H1 (cell line): ENCODE measurements around the gene RFX1. TPM values are rescaled to one million over a fixed set of nuclear protein-coding genes. Genes with fewer than 3 reads are reported as not detected.

ENCODE experiments used
- CTCF ChIA-PET: fragments of 300-600 bp; sonication (Branson Sonifier 250); formaldehyde crosslinking; loops from one replicate; lab custom pipeline; 2021; ENCODE audit not compliant: partially characterized antibody; lab: Charles Lee
- POLR2A ChIA-PET: fragments of 300-600 bp; sonication (Branson Sonifier 250); formaldehyde crosslinking; loops from one replicate; lab custom pipeline; 2021; ENCODE audit warnings: inconsistent platforms; ENCODE audit not compliant: partially characterized antibody; lab: Charles Lee
- DNase-seq, 2 experiments: peaks; one replicate each; pipeline versions ENCODE4 v3.0.0 to v3.0.0-alpha.2; 2010 to 2022; ENCODE audit warnings: low spot score in 2 of 2, low read depth in 1 of 2, mixed read lengths in 1 of 2
- FAIRE-seq: peaks from 2 replicates; lab custom pipeline; 2011; peaks lifted over from hg19 to GRCh38; lab: Jason Lieb, UNC
- H2AFZ ChIP-seq: 2 replicates; pipeline ENCODE4 v1.8.1; 2012; ENCODE audit warnings: low read length, inconsistent platforms
- H2AK5ac ChIP-seq: 2 replicates; pipeline ENCODE4 v1.6.1; 2013; ENCODE audit warnings: low read depth, low read length
- H2BK120ac ChIP-seq: replicated peaks from 2 replicates; pipeline ENCODE3; 2013; ENCODE audit warnings: low read depth, low read length, inconsistent platforms
- H2BK12ac ChIP-seq: 2 replicates; pipeline ENCODE4 v1.6.1; 2013; ENCODE audit warnings: low read depth, low read length
- H2BK15ac ChIP-seq: 2 replicates; pipeline ENCODE4 v1.6.1; 2013; ENCODE audit warnings: low read length
- H2BK20ac ChIP-seq: 2 replicates; pipeline ENCODE4 v1.6.1; 2013; ENCODE audit warnings: low read length
- H2BK5ac ChIP-seq: 2 replicates; pipeline ENCODE4 v1.6.1; 2013; ENCODE audit warnings: low read depth, low read length
- H3K14ac ChIP-seq: 2 replicates; pipeline ENCODE4 v1.6.1; 2013; ENCODE audit warnings: inconsistent platforms; ENCODE audit not compliant: insufficient read length
- H3K18ac ChIP-seq: 2 replicates; pipeline ENCODE4 v1.6.1; 2013; ENCODE audit warnings: low read length; ENCODE audit errors: extremely low read depth
- H3K23ac ChIP-seq: 2 replicates; pipeline ENCODE4 v1.6.1; 2013; ENCODE audit warnings: inconsistent platforms; ENCODE audit not compliant: insufficient read length
- H3K23me2 ChIP-seq: 2 replicates; pipeline ENCODE4 v1.6.1; 2013; ENCODE audit warnings: low read depth, low read length
- H3K27ac ChIP-seq: 2 replicates; pipeline ENCODE4 v1.6.1; 2011; ENCODE audit warnings: low read depth, low read length, inconsistent platforms
- H3K27me3 ChIP-seq, 4 experiments: replicated peaks in 1 of 4; 1 replicate in 1 of 4; 2 replicates in 3 of 4; pipeline versions ENCODE4 v1.6.1 to v1.8.1; 2011 to 2013; ENCODE audit warnings: low read length in 3 of 4, mild to moderate bottlenecking in 3 of 4, inconsistent platforms in 2 of 4, mixed read lengths in 2 of 4, moderate library complexity in 1 of 4; ENCODE audit not compliant: control insufficient read depth in 3 of 4, insufficient read depth in 3 of 4; ENCODE audit errors: extremely low read depth in 1 of 4
- H3K36me3 ChIP-seq, 4 experiments: 2 replicates each; pipeline versions ENCODE4 v1.6.1 to v1.8.1; 2011 to 2013; ENCODE audit warnings: mild to moderate bottlenecking in 4 of 4, low read length in 3 of 4, moderate library complexity in 2 of 4, control low read depth in 1 of 4, inconsistent platforms in 1 of 4; ENCODE audit not compliant: insufficient read depth in 4 of 4, control insufficient read depth in 2 of 4
- H3K4ac ChIP-seq: replicated peaks from 2 replicates; pipeline ENCODE3; 2013; ENCODE audit warnings: low read length, low read depth, mixed read lengths, inconsistent platforms; ENCODE audit not compliant: insufficient read length
- H3K4me1 ChIP-seq, 4 experiments: replicated peaks in 1 of 4; 1 replicate in 1 of 4; 2 replicates in 3 of 4; pipeline versions ENCODE4 v1.6.1 to v1.8.1; 2011 to 2013; ENCODE audit warnings: low read length in 3 of 4, inconsistent platforms in 2 of 4, mixed read lengths in 1 of 4; ENCODE audit not compliant: insufficient read depth in 4 of 4, control insufficient read depth in 3 of 4
- H3K4me2 ChIP-seq, 2 experiments: 2 replicates each; pipeline versions ENCODE4 v1.6.1 to v1.8.1; 2011 to 2013; ENCODE audit warnings: low read depth in 2 of 2, low read length in 2 of 2, control low read depth in 1 of 2, inconsistent platforms in 1 of 2, mild to moderate bottlenecking in 1 of 2; ENCODE audit not compliant: insufficient read depth in 1 of 2
- H3K4me3 ChIP-seq, 4 experiments: fragments of 200-600, 300-600 bp in 1 of 4; sonication (generic), shearing (Covaris generic), sonication (Bioruptor Twin) in 1 of 4; 2 replicates each; pipeline versions ENCODE4 v1.5.1 to v1.8.1; 2011 to 2016; ENCODE audit warnings: low read length in 4 of 4, low read depth in 3 of 4, control low read depth in 2 of 4, inconsistent platforms in 2 of 4, mild to moderate bottlenecking in 2 of 4, mixed read lengths in 1 of 4, moderate library complexity in 1 of 4; ENCODE audit not compliant: insufficient read depth in 2 of 4; ENCODE audit errors: extremely low read depth in 1 of 4
- H3K56ac ChIP-seq: replicated peaks from 2 replicates; pipeline ENCODE3; 2013; ENCODE audit warnings: low read depth, mild to moderate bottlenecking, mixed read lengths, low read length, inconsistent platforms; ENCODE audit not compliant: insufficient read length
- H3K79me1 ChIP-seq: 2 replicates; pipeline ENCODE4 v1.6.1; 2013; ENCODE audit warnings: low read depth, low read length, control low read depth
- H3K79me2 ChIP-seq, 2 experiments: 2 replicates each; pipeline versions ENCODE4 v1.6.1 to v1.8.1; 2012 to 2013; ENCODE audit warnings: low read length in 2 of 2, mild to moderate bottlenecking in 2 of 2, inconsistent platforms in 1 of 2; ENCODE audit not compliant: insufficient read depth in 2 of 2, control insufficient read depth in 1 of 2
- H3K9ac ChIP-seq, 4 experiments: replicated peaks in 1 of 4; 1 replicate in 1 of 4; 2 replicates in 3 of 4; pipeline versions ENCODE4 v1.6.1 to v1.8.1; 2011 to 2013; ENCODE audit warnings: low read depth in 3 of 4, low read length in 3 of 4, control low read depth in 2 of 4, mild to moderate bottlenecking in 2 of 4, moderate library complexity in 2 of 4, inconsistent platforms in 1 of 4; ENCODE audit errors: extremely low read depth in 1 of 4
- H3K9me3 ChIP-seq, 2 experiments: 2 replicates each; pipeline versions ENCODE4 v1.6.1 to v1.8.1; 2012 to 2013; ENCODE audit warnings: mild to moderate bottlenecking in 2 of 2, moderate library complexity in 2 of 2, control low read depth in 1 of 2, inconsistent platforms in 1 of 2, low read depth in 1 of 2, low read length in 1 of 2, mixed read lengths in 1 of 2; ENCODE audit not compliant: insufficient read depth in 2 of 2
- H4K20me1 ChIP-seq, 2 experiments: replicated peaks in 1 of 2; 2 replicates each; pipeline versions ENCODE3 to v1.8.1; 2011 to 2013; ENCODE audit warnings: inconsistent platforms in 2 of 2, low read length in 2 of 2, mild to moderate bottlenecking in 1 of 2; ENCODE audit not compliant: insufficient read depth in 2 of 2, control insufficient read depth in 1 of 2
- H4K5ac ChIP-seq: 2 replicates; pipeline ENCODE4 v1.6.1; 2013; ENCODE audit warnings: low read length, low read depth, mixed read lengths, inconsistent platforms; ENCODE audit not compliant: insufficient read length
- H4K8ac ChIP-seq: 2 replicates; pipeline ENCODE4 v1.8.0; 2013; ENCODE audit warnings: mild to moderate bottlenecking, moderate library complexity, low read length, inconsistent platforms; ENCODE audit not compliant: insufficient read depth; ENCODE audit errors: extremely low read depth
- H4K91ac ChIP-seq: replicated peaks from 2 replicates; pipeline ENCODE3; 2013; ENCODE audit warnings: low read length, mixed read lengths, inconsistent platforms; ENCODE audit not compliant: insufficient read length
- WGBS, 2 experiments: shearing (Covaris generic) in 1 of 2; methylation state at CpG; one replicate each; pipeline versions ENCODE4 v1.1.6 to v1.1.7; 2013 to 2015; ENCODE audit warnings: low lambda C conversion rate in 2 of 2, mixed read lengths in 2 of 2, inconsistent platforms in 1 of 2, low coverage in 1 of 2, missing lambda C conversion rate in 1 of 2; ENCODE audit not compliant: insufficient replicate concordance in 2 of 2, insufficient coverage in 1 of 2, insufficient read length in 1 of 2; ENCODE audit errors: extremely low coverage in 1 of 2, missing lambda C conversion rate in 1 of 2; 5-methylcytosine and 5-hydroxymethylcytosine counted together
- polyA plus RNA-seq, 7 experiments: library from polyadenylated mRNA; depleted of rRNA in 3 of 7; stranded (reverse) in 5 of 7; unstranded in 2 of 7; fragments of >200 nt in 5 of 7; fragments of 200-250 nt in 2 of 7; gene quantifications; 1 replicate in 5 of 7; 2 replicates in 1 of 7; 4 replicates in 1 of 7; pipeline versions ENCODE4 v1.2.1 to v1.2.3, GENCODE V29; 2011 to 2013; ENCODE audit warnings: missing spikeins in 2 of 7, mixed read lengths in 2 of 7
- total RNA-seq: library from RNA; stranded (reverse); fragmentation: NEBNext Ultra II Directional; extraction: Animal tissue kit (Norgen Biotek cat#: 25700); gene quantifications from 2 replicates; pipeline ENCODE4 v1.2.1, GENCODE V29; 2021

The RFX1 gene
- total and polyA plus RNA-seq, 2 of the 8 experiments (the other 6 are each of a cell fraction or from before 2014, with no cell fraction given), result 4.9 to 17.0 TPM

DNA sequence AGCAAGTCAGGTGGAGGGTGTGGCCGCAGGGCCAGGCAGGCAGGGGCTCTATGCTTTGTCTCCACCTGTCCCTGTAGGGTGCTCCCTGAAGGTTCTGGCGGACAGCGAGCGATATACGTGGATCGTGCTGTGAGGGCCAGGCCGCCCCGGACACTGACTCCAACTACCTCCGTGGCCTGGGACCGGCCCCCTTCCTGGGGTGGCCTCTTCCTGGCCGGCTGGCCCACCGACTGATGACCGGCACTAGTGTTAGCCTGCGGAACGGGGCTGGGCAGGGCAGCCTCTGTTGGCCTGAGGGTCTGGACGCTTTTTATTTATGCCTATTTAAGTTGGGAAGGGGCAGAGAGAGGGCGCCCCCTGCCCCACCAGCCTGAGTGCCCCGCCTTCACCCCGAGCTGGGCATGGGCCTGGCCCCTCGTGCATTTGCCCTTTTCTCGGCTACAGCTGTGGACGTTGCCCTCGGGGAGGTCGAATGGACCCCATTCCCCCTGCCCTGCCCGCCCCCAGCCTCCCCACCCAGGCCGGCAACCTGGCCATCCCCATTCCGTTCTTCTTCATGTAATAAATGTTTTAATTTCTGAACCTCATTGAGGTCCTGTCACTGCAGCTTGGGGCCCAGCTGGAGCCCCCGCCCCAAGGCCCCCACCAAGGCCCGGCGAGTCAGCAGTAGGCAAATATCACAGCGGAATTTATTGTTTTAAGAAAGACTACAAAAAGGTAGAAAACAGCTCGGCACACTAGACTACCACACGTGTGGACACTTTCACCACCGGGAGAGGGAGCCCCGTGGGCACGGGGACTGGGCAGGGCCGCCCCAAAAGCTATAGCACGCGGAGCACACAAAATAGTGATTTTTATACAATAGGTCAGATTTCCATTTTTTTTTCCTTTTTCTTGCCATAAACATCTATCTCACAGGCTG lies 45.0 kb downstream of the RFX1 start:
- no peak overlapping the region for H4K91ac ChIP-seq
- no peak overlapping the region for H2BK120ac ChIP-seq
- no peak overlapping the region for H3K27ac ChIP-seq
- ChIA-PET POLR2A (interaction anchor here (0.6 to 4.8 kb wide), 25 partner anchors 8 to 1022 kb away, joined by 3 to 48 read pairs (median 5); partner anchors contain the start of genes BRME1, DCAF15, IL27RA and RFX1), CTCF (interaction anchor here (0.6 to 7.8 kb wide), 28 partner anchors 7 to 138 kb away, joined by 3 to 77 read pairs (median 5); partner anchors contain the start of genes IL27RA and PODNL1)
- DNase-seq, result no peak
- H3K23me2 ChIP-seq, result peaks cover 13% of the 10 kb centered on the region; the same call in 1 of the 2 replicates
- no peaks in the 10 kb centered on the region for H3K9me3 ChIP-seq
- H2AFZ ChIP-seq, result no peak overlapping the region
- no peak overlapping the region for H2BK12ac ChIP-seq
- H3K79me1 ChIP-seq, result no peaks in the 10 kb centered on the region; the same call in 1 of the 2 replicates
- no peak overlapping the region; the same call in 1 of the 2 replicates for H2AK5ac ChIP-seq
- H4K8ac ChIP-seq, result no peak overlapping the region; the same call in 1 of the 2 replicates
- peak overlapping the region; percentile 66 to 98; a peak in 3 of 4 replicates for H3K4me2 ChIP-seq
- peaks cover 0 to 7% of the 10 kb centered on the region in 2 experiments for H4K20me1 ChIP-seq
- WGBS, 2 experiments, result 88% methylated on average over 28 of the region's 39 CpGs; no CpG with 5 or more reads in 1 of the 2 experiments
- H3K79me2 ChIP-seq, result no peaks in the 10 kb centered on the region
- peaks cover 0 to 9% (median 4%) of the 10 kb centered on the region in 4 experiments; a peak in 4 of 7 replicates for H3K4me1 ChIP-seq
- no peak overlapping the region for H3K23ac ChIP-seq
- no peak overlapping the region for H3K9ac ChIP-seq
- H2BK5ac ChIP-seq, result 0 out of 2 replicates have a peak overlapping the region, but pooled peaks have one; percentile 35
- no peak overlapping the region for H3K56ac ChIP-seq
- H3K4ac ChIP-seq, result no peak overlapping the region
- H3K14ac ChIP-seq, result no peak overlapping the region
- H2BK20ac ChIP-seq, result no peak overlapping the region
- FAIRE-seq, result no peak
- peak overlapping the region in 1 of 4 experiments; percentile 66; a peak in 2 of 8 replicates for H3K4me3 ChIP-seq
- no peak overlapping the region for H4K5ac ChIP-seq
- H2BK15ac ChIP-seq, result no peak overlapping the region
- peaks cover 0 to 4% (median 0%) of the 10 kb centered on the region in 4 experiments; a peak in 2 of 7 replicates for H3K27me3 ChIP-seq
- H3K18ac ChIP-seq, result no peak overlapping the region; the same call in 1 of the 2 replicates
- H3K36me3 ChIP-seq, result peaks cover 10 to 37% (median 31%) of the 10 kb centered on the region in 4 experiments; a peak in 6 of 8 replicates
